CD14-positive monocyte (primary cell): ENCODE results near the gene SMIM8. TPM values are rescaled to one million over a fixed set of nuclear protein-coding genes. Genes with fewer than 3 reads are reported as not detected.

ENCODE experiments used
- DNase-seq, 3 donors: peaks; one replicate each; pipeline ENCODE4 v3.0.0-alpha.2; 2011 to 2022
- H2AFZ ChIP-seq: 2 replicates; pipeline ENCODE4 v1.6.0; 2012; ENCODE audit warnings: mild to moderate bottlenecking, low read depth, low read length, inconsistent platforms; ENCODE audit not compliant: insufficient read depth, poor library complexity, severe bottlenecking
- H3K27ac ChIP-seq, 2 donors: 1 replicate in 1 of 2; 2 replicates in 1 of 2; pipeline ENCODE4 v1.5.1; 2012 to 2013; ENCODE audit warnings: low read length in 2 of 2, control low read depth in 1 of 2, inconsistent platforms in 1 of 2, low read depth in 1 of 2, mild to moderate bottlenecking in 1 of 2
- H3K27me3 ChIP-seq, 2 donors: one replicate each; pipeline versions ENCODE4 v1.6.0 to v1.6.1; 2011 to 2013; ENCODE audit warnings: low read length in 2 of 2; ENCODE audit not compliant: control insufficient read depth in 2 of 2, insufficient read depth in 2 of 2
- H3K36me3 ChIP-seq, 2 donors: replicated peaks in 1 of 2; 1 replicate in 1 of 2; 2 replicates in 1 of 2; pipeline versions ENCODE4 v1.5.1 to v1.6.1; 2012 to 2013; ENCODE audit warnings: low read length in 2 of 2, control low read depth in 1 of 2, inconsistent platforms in 1 of 2, mild to moderate bottlenecking in 1 of 2; ENCODE audit not compliant: insufficient read depth in 2 of 2, control insufficient read depth in 1 of 2
- H3K4me1 ChIP-seq, 2 donors: 1 replicate in 1 of 2; 2 replicates in 1 of 2; pipeline versions ENCODE4 v1.5.1 to v1.6.1; 2012 to 2013; ENCODE audit warnings: low read length in 2 of 2, control low read depth in 1 of 2, inconsistent platforms in 1 of 2, mild to moderate bottlenecking in 1 of 2, moderate library complexity in 1 of 2; ENCODE audit not compliant: insufficient read depth in 2 of 2, control insufficient read depth in 1 of 2
- H3K4me2 ChIP-seq: replicated peaks from 2 replicates; pipeline ENCODE3; 2012; ENCODE audit warnings: low read length, moderate library complexity, mild to moderate bottlenecking; ENCODE audit not compliant: poor library complexity, severe bottlenecking; ENCODE audit errors: extremely low read depth
- H3K4me3 ChIP-seq, 3 experiments: fragments of 200-600 bp in 1 of 3; sonication (generic) in 1 of 3; replicated peaks in 1 of 3; 1 replicate in 2 of 3; 2 replicates in 1 of 3; pipeline ENCODE4 v1.5.1; 2011 to 2013; ENCODE audit warnings: low read length in 3 of 3, mild to moderate bottlenecking in 3 of 3, control low read depth in 2 of 3, low read depth in 2 of 3, inconsistent platforms in 1 of 3, moderate library complexity in 1 of 3
- H3K79me2 ChIP-seq: 2 replicates; pipeline ENCODE4 v1.6.0; 2012; ENCODE audit warnings: mild to moderate bottlenecking, control low read depth, inconsistent platforms, low read length, moderate library complexity; ENCODE audit not compliant: insufficient read depth
- H3K9ac ChIP-seq: 2 replicates; pipeline ENCODE4 v1.6.0; 2017; ENCODE audit warnings: low read length, mild to moderate bottlenecking; ENCODE audit not compliant: insufficient read depth, poor library complexity, severe bottlenecking
- H3K9me3 ChIP-seq, 2 donors: replicated peaks in 1 of 2; 1 replicate in 1 of 2; 2 replicates in 1 of 2; pipeline versions ENCODE4 v1.5.1 to v1.6.1; 2012 to 2013; ENCODE audit warnings: low read length in 2 of 2, control low read depth in 1 of 2; ENCODE audit not compliant: control insufficient read depth in 1 of 2, insufficient read depth in 1 of 2
- H4K20me1 ChIP-seq: 2 replicates; pipeline ENCODE4 v1.6.0; 2012; ENCODE audit warnings: mild to moderate bottlenecking, low read length, control low read depth, moderate library complexity; ENCODE audit not compliant: insufficient read depth
- H3K27ac Mint-ChIP-seq, 7 donors: one replicate each; pipeline ENCODE4 v1.8.0; 2020; ENCODE audit warnings: mild to moderate bottlenecking in 7 of 7, mixed read lengths in 7 of 7, moderate library complexity in 6 of 7, inconsistent platforms in 2 of 7
- H3K27me3 Mint-ChIP-seq, 3 donors: one replicate each; pipeline ENCODE4 v1.8.0; 2021 to 2022; ENCODE audit warnings: low read depth in 3 of 3, mild to moderate bottlenecking in 3 of 3, mixed read lengths in 3 of 3, moderate library complexity in 3 of 3, inconsistent platforms in 1 of 3
- H3K36me3 Mint-ChIP-seq, 2 donors: one replicate each; pipeline ENCODE4 v1.8.0; 2020; ENCODE audit warnings: mixed read lengths in 2 of 2, inconsistent platforms in 1 of 2, mild to moderate bottlenecking in 1 of 2
- H3K4me1 Mint-ChIP-seq: one replicate; pipeline ENCODE4 v1.8.0; 2020; ENCODE audit warnings: mild to moderate bottlenecking, mixed read lengths
- H3K4me3 Mint-ChIP-seq, 2 donors: one replicate each; pipeline ENCODE4 v1.8.0; 2020; ENCODE audit warnings: mild to moderate bottlenecking in 2 of 2, mixed read lengths in 2 of 2, moderate library complexity in 1 of 2
- H3K9me3 Mint-ChIP-seq, 7 donors: one replicate each; pipeline ENCODE4 v1.8.0; 2020 to 2022; ENCODE audit warnings: mixed read lengths in 7 of 7, mild to moderate bottlenecking in 6 of 7, moderate library complexity in 6 of 7, inconsistent platforms in 2 of 7
- WGBS: methylation state at CpG from one replicate; pipeline ENCODE4 v1.1.5; 2013; ENCODE audit warnings: missing lambda C conversion rate; ENCODE audit not compliant: insufficient coverage; 5-methylcytosine and 5-hydroxymethylcytosine counted together
- intact Hi-C, 2 donors: fragments of 100-400 bp; cut with micrococcal nuclease; formaldehyde crosslinking; loops; one replicate each; pipeline versions ENCODE4 v1.15.0 to v1.15.1; 2023
- polyA plus RNA-seq, 3 donors: library from polyadenylated mRNA; depleted of rRNA in 1 of 3; unstranded in 2 of 3; stranded (reverse) in 1 of 3; fragments of 300-500 nt in 2 of 3; fragments of >200 nt in 1 of 3; fragmentation: Illumina TruSeq in 2 of 3; gene quantifications; 1 replicate in 2 of 3; 2 replicates in 1 of 3; pipeline ENCODE4 v1.2.3, GENCODE V29; 2012 to 2021
- TF ChIP-seq, protein P1 (sequence below): fragments of 200-600 bp; IDR thresholded peaks from one replicate; pipeline ENCODE4 v1.8.0; 2022; ENCODE audit warnings: antibody characterized with exemption, mild to moderate bottlenecking

The SMIM8 gene
- polyA plus RNA-seq, 3 donors: 2.0 to 8.2 (median 5.9) TPM

GRCh38 chr6:87384038-87384437, 61.6 kb downstream of the SMIM8 start:
- Histone ChIP-seq H2AFZ (no peak overlapping the region), H3K4me2 (no peak overlapping the region), H3K27ac (no peak overlapping the region), H4K20me1 (no peaks in the 10 kb centered on the region), H3K4me1 (no peaks in the 10 kb centered on the region), H3K36me3 (no peaks in the 10 kb centered on the region), H3K9ac (no peak overlapping the region), H3K79me2 (no peaks in the 10 kb centered on the region), H3K4me3 (no peak overlapping the region), H3K9me3 (no peaks in the 10 kb centered on the region), H3K27me3 (no peaks in the 10 kb centered on the region)
- Mint-ChIP-seq H3K27me3 (no peaks in the 10 kb centered on the region), H3K4me3 (no peak overlapping the region), H3K4me1 (peaks cover 2% of the 10 kb centered on the region), H3K9me3 (peaks cover 0 to under 1% (median 0%) of the 10 kb centered on the region in 7 donors), H3K36me3 (no peaks in the 10 kb centered on the region), H3K27ac (no peak overlapping the region)
- TF ChIP-seq, protein P1, sequence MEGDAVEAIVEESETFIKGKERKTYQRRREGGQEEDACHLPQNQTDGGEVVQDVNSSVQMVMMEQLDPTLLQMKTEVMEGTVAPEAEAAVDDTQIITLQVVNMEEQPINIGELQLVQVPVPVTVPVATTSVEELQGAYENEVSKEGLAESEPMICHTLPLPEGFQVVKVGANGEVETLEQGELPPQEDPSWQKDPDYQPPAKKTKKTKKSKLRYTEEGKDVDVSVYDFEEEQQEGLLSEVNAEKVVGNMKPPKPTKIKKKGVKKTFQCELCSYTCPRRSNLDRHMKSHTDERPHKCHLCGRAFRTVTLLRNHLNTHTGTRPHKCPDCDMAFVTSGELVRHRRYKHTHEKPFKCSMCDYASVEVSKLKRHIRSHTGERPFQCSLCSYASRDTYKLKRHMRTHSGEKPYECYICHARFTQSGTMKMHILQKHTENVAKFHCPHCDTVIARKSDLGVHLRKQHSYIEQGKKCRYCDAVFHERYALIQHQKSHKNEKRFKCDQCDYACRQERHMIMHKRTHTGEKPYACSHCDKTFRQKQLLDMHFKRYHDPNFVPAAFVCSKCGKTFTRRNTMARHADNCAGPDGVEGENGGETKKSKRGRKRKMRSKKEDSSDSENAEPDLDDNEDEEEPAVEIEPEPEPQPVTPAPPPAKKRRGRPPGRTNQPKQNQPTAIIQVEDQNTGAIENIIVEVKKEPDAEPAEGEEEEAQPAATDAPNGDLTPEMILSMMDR: no peak
- no peak for DNase-seq
- intact Hi-C loops: no loop called here
- WGBS: 50% methylated on average over 1 of the region's 1 CpG

DNA sequence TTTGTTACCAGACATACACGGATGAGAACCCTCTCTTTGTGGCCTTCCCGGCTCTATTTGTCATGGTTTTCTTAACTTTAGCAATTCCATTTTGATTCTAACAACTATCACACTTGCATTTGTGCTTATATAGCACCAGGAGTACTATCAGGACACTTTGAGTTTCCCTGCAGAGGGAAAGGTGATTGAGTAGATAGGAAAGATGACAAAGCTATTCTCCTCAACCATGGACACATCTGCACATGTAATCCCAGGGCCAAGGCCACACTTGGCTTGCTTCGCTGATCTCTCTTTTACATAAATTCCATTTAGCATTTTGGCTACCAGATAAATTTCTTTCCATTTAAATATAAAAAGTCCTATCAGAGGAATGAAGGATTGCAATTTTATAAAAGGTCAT, 62.1 kb downstream of the SMIM8 start:
- Histone ChIP-seq H3K4me1 (no peaks in the 10 kb centered on the region), H3K36me3 (no peaks in the 10 kb centered on the region), H3K27me3 (no peaks in the 10 kb centered on the region), H4K20me1 (no peaks in the 10 kb centered on the region), H2AFZ (no peak overlapping the region), H3K4me3 (no peak overlapping the region), H3K79me2 (no peaks in the 10 kb centered on the region), H3K9me3 (no peaks in the 10 kb centered on the region), H3K4me2 (no peak overlapping the region), H3K27ac (no peak overlapping the region), H3K9ac (no peak overlapping the region)
- Mint-ChIP-seq H3K36me3 (no peaks in the 10 kb centered on the region), H3K4me3 (no peak overlapping the region), H3K27ac (no peak overlapping the region), H3K4me1 (no peaks in the 10 kb centered on the region), H3K27me3 (no peaks in the 10 kb centered on the region), H3K9me3 (no peaks in the 10 kb centered on the region)
- TF ChIP-seq, protein P1: no peak
- no peak for DNase-seq
- 100% methylated on average over 1 of the region's 3 CpGs for WGBS
- intact Hi-C loops: no loop called here
